SIG-M5 treated with dmso at 0.1 percent for 504 hours (cell line): ENCODE results near the gene PCBP2.
"Not testable (repeated sequence)": the region's sequence is repeated elsewhere in the genome, so short reads cannot be mapped to it uniquely, and the experiment has no call there.

ENCODE experiments used
- DNase-seq: peaks from one replicate; lab custom pipeline; 2025; ENCODE audit not compliant: unreplicated experiment; lab: John Stamatoyannopoulos, UW

PCBP2 gene

DNA sequence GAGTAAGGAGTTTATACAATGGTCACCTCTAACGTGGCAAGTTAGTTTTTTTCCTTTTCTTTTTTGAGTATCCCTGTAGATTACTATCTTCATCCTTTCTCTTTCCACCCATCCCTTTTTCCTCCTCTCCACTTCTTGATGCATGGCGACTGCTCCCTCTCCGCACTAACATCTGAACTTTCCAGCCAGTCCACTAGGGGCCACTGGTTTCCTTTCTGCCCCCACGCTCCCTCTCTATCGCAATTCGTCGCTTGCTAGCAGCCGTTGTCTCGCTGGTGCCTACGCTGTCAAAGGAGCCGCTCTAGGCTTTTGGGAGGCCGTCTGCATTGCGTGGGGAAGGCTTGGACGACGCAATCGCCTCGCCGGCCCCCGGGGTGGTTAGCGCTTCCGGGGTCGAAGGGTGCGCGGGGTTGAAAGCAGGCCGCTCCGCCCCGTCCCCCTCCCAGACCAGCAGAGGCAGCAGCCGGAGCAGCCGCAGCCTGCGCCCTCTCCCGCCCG, at the start of gene PCBP2:
TSS of gene PCBP2 (plus strand) at position 442 of the 498 bp plus-strand sequence. CDS start 2,699 bp downstream, outside the sequence.
- DNase-seq: peak; percentile 100

DNA sequence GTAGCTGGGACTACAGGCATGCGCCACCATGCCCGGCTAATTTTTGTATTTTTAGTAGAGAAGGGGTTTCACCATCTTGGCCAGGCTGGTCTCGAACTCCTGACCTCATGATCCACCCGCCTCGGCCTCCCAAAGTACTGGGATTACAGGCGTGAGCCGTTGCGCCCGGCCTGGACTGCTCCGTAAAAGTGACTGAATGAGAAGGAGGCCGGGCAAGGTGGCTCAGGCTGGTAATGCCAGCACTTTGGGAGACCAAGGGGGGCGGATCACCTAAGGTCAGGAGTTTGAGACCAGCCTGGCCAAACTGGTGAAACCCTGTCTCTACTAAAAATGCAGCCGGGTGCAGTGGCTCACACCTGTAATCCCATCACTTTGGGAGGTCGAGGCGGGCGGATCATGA, 49.6 kb upstream of the PCBP2 start:
- not testable (repeated sequence) for DNase-seq

DNA sequence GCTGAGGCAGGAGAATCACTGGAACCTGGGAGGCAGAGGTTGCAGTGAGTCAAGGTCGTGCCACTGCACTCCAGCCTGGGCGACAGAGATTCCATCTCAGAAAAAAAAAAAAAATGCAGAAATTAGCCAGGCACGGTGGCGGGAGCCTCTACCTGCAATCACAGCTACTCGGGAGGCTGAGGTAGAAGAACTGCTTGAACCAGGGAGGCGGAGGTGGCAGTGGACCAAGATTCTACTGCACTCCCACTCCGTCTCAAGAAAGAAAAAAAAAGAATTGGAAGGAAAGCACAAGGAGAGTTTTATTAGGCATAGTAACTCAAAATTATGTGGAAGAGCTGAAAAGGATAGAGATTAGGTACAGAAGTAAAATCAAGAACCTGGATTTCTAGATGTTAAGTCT, 49.0 kb upstream of the PCBP2 start:
- no peak for DNase-seq

DNA sequence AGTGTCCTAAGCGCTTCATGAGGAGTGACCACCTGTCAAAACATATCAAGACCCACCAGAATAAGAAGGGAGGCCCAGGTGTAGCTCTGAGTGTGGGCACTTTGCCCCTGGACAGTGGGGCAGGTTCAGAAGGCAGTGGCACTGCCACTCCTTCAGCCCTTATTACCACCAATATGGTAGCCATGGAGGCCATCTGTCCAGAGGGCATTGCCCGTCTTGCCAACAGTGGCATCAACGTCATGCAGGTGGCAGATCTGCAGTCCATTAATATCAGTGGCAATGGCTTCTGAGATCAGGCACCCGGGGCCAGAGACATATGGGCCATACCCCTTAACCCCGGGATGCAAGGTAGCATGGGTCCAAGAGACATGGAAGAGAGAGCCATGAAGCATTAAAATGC, 41.0 kb upstream of the PCBP2 start:
- DNase-seq: no peak

DNA sequence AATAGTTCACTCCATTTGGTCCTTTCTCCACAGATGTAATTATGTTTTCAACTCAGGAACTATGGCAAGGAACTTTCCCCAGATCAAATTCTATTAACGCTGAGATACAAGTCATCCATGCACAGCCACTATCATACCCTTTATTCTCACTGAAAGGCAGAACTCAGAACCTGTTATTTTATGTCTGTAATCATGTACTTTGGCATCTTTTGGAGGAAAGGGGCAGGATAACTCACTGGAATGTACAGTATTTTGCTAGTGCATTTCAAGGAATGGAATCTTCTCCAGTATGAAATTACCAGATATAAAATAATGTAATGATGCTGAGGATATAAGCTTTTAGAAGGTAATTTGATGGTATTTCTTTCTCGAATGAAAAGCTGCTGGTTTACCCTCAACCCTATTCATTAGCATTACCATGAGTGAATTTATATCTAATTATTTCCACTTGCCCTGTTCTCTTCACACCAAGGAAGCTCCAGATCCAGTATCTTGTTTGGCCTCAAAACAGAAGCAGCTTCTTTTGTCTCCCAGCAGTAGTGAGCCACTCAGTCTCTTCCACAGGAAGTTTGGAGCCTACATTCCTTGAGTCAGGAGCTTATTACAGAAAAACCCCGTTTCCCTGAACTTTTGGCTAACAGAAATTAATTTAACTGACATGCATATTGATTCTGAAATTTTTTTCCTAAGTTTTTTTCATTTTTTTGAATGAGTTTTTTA, 38.3 kb upstream of the PCBP2 start:
- DNase-seq: no peak

DNA sequence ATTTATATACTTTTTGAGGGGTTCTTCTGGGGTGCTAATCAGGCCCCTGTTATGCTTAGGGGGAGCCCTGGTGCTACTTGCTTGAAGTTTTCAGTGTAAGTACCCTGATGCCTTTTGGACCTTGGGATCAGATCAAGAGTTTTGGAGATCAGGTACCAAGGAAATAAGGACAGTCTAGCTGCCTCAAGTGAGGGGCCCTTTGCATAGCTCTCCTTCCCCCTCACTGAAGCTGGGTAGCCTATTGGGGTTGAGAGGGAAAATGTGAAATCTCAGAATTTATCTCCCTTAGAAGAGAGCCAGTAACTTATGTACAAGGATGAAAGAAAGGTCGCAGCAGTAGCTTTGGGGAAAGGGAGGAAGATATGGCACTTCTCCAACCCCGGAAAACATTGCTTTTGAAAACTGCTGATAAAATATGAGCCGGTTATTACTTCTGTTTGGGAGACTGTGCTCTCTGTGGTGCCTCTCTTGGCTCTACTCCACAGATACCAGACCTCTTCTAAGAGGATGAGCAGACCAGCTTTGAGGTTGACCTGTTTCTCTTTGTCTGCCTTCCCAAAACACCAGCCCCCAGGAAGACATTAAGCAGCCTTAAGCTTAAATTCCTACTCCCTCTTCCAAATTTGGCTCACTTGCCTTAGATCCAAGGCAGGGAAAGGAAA, 37.0 kb upstream of the PCBP2 start:
- no peak for DNase-seq

DNA sequence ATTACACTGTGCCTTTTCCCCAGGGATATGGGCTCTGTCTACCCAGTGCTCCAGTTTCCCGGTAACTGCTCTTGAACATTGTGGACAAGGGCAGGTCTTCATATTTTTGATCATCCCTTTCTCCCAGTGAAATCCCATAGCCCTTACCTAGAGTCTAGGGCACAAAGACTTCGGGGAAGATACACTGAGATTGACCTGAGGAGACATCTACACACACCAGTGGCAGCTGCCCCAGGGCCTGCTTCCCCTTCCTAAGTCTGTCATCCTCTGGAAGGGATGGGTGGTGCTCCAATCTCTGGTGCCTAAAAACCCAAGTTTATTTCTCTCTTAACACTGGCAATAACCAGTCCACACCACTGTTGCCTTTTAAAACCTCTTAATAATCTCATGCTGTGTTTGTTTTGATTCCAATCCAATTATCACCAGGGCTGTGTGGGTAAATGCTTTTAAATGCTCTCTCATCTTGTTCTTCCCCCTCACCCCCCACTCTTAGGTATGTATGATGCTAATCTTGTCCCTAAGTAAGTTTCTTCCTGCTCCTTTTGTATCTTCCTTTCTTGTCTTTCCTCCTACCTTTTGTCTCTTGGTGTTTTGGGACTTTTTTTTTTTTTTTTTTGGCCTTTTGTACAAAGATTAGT, 36.0 kb upstream of the PCBP2 start:
- not testable (repeated sequence) for DNase-seq

DNA sequence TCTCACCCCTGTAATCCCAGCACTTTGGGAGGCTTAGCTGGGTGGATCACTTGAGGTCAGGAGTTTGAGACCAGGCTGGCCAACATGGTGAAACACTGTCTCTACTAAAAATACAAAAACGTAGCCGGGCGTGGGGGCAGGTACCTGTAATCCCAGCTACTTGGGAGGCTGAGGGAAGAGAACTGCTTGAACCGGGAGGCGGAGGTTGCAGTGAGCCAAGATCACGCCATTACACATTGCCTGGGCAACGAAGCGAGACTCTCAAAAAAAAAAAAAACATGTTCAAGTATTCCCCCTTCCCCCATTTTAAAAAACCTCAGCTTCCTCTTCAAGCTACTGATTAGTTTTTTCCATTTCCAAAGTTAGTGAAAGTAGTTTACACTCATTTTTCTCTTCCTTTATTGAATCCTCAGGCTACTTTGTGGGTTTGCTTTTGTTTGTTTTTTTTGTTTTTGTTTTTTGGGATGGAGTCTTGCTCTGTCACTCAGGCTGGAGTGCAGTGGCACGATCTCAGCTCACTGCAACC, 34.5 kb upstream of the PCBP2 start:
- peak; percentile 79 for DNase-seq

DNA sequence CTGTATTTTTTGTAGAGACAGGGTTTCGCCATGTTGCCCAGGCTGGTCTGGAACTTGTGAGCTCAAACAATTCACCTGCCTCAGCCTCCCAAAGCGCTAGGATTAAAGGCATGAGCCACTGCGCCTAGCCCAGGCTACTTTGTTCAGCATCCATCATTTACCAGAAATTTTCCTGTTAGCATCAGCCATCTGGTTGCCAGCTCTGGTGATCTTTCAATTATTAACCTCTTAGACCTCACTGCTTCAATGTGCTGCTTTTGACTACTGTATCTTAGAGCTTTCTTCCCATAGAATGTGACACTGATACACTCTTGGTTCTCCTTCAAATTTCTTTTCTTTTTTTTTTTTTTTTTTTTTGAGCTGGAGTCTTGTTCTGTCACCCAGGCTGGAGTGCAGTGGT, 33.7 kb upstream of the PCBP2 start:
- DNase-seq: no peak

DNA sequence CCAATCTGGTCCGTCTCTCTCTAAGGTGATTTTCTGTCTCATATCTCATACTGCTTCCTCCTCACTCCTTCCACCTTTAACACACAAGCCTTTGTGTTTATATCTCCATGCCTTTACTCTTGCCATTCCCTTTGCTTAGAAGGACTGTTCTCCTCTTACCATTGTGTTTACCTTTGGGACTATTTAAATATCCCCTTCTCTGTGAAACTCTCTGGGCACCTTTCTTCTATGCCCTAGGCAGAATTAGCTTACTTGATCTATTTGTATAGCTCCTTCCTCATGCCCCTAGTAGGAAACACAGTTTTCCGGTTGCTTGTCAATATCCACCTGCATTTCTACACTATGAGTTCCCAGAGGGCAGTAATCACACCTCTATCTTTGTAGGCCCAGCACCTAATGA, 32.1 kb upstream of the PCBP2 start:
- DNase-seq: no peak

DNA sequence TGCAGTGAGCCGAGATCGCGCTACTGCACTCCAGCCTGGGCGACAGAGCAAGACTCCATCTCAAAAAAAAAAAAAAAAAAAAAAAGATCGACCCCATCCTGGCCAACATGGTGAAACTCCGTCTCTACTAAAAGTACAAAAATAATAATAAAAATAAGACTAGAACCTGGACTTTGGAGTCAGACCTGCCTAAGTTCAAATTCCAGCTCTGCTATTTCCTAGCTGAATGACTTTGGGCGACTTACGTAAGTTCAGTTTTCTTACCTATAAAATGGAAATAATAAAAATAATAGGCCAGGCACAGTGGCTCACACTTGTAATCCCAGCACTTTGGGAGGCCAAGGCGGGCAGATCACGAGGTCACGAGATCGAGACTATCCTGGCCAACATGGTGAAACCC, 29.7 kb upstream of the PCBP2 start:
- DNase-seq: not testable (repeated sequence)

DNA sequence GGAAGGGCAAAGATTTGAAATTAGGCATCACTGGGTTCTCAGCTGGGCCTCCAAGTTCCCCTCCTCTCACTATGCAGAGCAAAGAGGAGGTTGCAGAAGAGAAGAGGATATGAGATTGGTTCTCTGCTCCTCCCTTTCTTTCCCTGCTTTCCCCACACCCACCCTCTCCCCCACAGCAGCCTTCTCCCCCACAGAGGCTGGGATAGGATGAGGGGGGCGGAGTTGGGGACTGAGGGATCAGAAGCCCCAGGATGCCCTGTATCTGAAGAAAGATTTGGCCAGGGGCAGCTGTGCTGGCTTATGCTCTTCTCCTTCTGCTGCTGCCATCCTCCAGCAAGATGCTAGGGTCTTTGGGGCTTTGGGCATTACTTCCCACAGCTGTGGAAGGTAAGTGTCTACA, 28.3 kb upstream of the PCBP2 start, which contains the start of gene AMHR2:
TSS of gene AMHR2 (plus strand) at position 259 of the 400 bp plus-strand sequence. CDS start at position 339, 80 bp downstream.
- no peak for DNase-seq

DNA sequence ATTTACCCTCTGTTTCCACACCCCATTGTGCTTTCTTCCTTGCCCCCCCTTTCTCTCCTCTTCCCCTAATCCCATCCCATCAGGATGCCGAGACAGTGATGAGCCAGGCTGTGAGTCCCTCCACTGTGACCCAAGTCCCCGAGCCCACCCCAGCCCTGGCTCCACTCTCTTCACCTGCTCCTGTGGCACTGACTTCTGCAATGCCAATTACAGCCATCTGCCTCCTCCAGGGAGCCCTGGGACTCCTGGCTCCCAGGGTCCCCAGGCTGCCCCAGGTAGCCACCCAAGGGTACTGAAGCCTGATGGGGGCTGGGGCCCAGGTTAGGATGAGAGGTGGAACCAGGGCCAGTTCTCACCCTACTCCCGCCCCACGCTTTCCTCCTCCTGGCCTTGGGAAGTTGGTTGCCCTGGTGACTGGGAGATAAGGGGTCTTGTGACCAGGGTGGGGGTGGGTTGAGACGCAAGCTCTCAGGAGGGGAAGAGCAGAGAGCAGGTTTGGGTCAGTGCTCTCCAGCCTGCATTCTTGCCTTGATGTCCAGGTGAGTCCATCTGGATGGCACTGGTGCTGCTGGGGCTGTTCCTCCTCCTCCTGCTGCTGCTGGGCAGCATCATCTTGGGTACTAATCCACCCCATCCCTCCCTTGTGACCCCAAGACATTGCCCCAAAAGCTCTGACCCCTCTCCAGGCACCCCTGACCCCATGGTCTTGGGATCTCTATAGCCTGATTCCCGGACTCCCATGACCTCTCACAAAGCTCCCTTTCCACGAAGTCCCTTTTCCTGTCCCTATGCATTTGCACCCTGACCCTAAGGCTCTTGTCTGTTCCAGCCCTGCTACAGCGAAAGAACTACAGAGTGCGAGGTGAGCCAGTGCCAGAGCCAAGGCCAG, 27.0 kb upstream of the PCBP2 start:
- DNase-seq: no peak

DNA sequence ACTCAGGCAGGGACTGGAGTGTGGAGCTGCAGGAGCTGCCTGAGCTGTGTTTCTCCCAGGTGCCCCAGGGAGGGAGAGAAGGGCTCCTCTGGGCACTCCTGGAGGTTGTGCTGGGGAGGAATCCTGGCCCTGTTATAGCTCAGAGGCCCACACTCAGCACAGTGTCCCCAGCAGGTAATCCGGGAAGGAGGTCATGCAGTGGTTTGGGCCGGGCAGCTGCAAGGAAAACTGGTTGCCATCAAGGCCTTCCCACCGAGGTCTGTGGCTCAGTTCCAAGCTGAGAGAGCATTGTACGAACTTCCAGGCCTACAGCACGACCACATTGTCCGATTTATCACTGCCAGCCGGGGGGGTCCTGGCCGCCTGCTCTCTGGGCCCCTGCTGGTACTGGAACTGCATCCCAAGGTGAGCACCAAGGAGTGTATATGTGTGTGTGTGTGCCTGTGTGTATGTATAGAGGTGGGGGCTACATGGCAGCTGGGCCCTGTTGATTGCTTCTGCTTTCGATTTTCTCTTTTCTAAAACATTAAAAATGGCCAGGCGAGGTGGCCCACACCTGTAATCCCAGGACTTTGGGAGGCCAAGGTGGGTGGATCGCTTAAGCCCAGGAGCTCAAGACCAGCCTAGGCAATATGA, 26.3 kb upstream of the PCBP2 start:
- no peak for DNase-seq

DNA sequence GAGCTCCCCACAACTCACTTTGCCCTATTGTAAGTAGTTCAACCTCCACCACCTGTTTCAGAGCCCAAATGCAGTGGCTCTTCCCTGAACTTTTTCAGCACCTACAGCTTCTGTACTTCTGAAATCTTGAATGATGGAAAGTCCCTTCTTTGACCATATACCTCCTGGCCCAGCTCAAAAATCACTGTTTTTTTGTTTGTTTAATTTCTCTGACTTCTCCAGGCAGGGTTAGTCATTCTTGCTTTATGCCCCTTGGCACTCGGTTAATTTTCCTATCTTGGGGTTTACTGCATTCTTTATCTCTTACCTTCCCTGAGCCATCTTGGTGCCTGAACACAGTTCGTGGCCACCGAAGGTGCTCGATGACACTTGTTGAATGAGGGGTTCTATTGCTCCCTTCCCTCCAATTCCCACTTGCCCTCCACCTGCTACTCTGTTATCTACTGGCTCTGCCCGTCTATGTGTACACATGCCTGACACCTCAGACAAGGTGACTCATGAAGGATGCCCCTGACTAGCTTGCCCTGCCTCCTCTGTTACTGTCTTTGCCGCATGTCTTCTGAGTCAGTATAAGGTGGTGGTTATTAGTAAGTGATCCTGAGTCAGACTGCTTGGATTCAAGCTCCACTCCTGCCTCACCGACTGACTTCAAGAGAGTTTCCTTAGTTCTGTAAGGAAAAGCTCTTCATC, 23.9 kb upstream of the PCBP2 start:
- DNase-seq: no peak

DNA sequence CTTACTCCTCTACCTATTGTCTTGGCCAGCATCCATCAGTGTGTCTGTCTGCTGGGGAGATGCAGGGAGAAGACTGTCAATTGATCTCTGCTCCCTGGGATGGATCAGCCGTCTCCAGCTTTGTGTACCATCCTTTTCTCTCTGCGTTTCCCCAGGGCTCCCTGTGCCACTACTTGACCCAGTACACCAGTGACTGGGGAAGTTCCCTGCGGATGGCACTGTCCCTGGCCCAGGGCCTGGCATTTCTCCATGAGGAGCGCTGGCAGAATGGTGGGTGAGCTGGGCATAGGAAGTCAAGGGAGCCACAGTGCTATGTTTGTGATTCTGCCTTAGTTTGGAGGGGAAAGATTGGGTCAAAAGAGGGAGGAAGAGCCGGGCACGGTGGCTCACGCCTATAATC, 23.2 kb upstream of the PCBP2 start:
- DNase-seq: no peak

DNA sequence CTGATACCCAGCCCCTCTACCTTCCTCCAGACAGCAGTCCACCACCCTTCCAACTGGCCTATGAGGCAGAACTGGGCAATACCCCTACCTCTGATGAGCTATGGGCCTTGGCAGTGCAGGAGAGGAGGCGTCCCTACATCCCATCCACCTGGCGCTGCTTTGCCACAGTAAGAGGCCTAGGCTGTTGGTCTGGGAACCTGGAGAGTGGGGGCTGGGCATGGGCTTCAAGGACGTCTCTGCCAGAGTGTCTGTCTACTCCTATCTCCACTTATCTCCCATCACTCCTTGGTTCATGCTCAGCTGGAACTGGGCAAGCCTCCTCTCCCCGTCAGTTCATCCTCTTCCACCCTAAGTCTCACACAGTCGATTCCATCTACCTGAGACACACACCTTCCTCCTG, 21.8 kb upstream of the PCBP2 start:
- no peak for DNase-seq

DNA sequence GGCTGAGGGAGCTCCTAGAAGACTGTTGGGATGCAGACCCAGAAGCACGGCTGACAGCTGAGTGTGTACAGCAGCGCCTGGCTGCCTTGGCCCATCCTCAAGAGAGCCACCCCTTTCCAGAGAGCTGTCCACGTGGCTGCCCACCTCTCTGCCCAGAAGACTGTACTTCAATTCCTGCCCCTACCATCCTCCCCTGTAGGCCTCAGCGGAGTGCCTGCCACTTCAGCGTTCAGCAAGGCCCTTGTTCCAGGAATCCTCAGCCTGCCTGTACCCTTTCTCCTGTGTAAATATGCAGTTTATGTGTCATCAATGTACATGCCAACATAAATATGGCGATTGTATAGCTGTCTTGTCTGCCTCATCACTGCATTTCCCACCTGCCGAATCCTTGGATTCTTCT, 20.7 kb upstream of the PCBP2 start:
- DNase-seq: no peak

DNA sequence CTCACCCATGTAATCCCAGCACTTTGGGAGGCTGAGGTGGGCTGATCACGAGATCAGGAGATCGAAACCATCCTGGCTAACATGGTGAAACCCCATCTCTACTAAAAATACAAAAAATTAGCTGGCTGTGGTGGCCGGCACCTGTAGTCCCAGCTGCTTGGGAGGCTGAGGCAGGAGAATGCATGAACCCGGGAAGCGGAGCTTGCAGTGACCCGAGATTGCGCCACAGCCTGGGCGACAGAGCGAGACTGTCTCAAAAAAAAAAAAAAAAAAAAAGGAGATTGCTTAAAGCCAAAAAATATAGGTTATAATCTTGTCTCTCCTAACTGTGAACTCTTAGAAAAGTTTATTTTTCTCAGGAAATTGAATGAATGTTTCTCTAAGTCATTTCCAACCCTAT, 16.6 kb upstream of the PCBP2 start:
- not testable (repeated sequence) for DNase-seq

DNA sequence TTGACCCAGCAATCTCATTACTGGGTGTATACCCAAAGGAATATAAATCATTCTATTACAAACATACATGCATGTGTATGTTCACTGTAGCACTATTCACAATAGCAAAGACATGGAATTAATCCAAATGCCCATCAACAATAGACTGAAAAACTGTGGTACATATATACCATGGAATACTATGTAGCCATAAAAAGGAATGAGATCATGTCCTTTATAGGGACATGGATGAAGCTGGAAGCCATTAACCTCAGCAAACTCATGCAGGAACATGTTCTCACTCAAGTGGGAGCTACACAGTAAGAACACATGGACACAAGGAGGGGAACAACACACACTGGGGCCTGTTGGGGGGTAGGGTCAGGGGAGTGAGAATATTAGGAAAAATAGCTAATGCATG, 12.3 kb upstream of the PCBP2 start:
- DNase-seq: not testable (repeated sequence)
